HG02840 (cell line): ENCODE data around the gene C19orf47.

Source experiments
- ATAC-seq: cut with Tn5 transposase; IDR thresholded peaks from one replicate; pipeline ENCODE4 v1.9.1; 2021; ENCODE audit warnings: mild to moderate bottlenecking, moderate library complexity, moderate number of reproducible peaks; ENCODE audit not compliant: unreplicated experiment, low FRiP score

Gene C19orf47

GRCh38 chr19:40285353-40286234 lies 62.6 kb downstream of the C19orf47 start:
- ATAC-seq, result peak; percentile 85

GRCh38 chr19:40284501-40285352 lies 63.5 kb downstream of the C19orf47 start, which contains the start of gene AKT2:
AKT2 (minus strand) TSS chr19:40285345; CDS start chr19:40265267, 20,078 bp downstream.
- ATAC-seq, result peak; percentile 29

- ATAC-seq, result no peak
These were observed 64.0 kb downstream of the C19orf47 start for GRCh38 chr19:40284251-40284500.

DNA sequence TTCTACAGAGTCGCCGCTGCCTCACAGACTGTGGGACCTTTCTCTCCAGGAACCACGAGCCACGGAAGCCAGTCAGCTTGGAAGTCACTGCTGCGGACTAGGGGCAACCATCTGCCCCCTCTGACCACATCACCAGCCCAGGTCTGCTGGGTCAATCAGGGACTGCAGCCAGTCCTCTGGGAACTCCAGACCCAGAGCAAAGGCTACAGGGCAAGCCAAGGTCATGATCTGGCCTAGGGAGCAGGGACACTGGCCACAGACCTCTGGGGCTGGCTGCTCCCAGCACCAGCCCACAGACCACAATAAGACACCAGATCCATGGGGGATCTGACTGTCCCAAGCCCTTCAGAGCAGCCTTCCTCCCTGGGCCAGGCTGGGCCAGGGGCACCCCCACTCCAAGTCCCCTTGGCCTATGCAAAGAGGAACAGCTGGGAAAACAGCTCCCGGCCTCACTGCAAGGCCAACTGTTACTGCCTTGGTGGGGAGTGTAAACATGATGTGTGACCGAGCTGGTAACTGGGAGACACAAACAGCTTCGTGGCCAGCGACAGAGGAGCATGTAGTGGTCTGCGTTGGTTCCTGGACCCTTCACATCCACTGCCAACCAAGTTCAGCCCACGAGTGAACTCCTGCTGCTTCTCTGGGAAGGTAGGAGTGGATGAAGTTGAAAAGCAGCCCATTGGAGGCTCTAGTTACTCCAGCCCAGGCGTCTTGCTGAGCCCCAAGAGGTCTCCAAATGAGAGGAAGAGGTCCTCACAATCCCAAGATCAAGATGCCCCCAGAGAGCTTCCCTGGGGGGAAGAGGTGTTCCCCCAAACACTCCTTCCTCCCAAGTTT lies 64.6 kb downstream of the C19orf47 start:
- no peak for ATAC-seq

GRCh38 chr19:40282920-40283319 lies 65.3 kb downstream of the C19orf47 start:
- ATAC-seq, result no peak

DNA sequence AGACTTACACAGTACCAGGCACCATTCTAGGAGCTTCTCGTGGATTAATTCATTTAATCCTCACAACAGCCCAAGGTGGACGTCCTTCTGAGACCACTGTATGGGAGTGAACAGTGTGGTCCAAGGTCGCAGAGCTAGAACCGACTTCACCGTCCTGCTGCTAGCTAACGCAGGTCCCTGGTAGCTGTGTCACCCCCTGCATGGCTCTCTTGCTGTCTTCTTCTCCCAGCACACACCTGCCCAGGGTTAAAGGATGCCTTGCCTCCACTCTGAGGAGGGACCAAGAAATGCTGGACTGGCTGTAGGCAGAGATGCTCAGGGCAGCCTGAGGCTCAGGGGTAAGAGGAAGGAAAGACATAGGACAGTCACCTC lies 66.0 kb downstream of the C19orf47 start:
- no peak for ATAC-seq

DNA sequence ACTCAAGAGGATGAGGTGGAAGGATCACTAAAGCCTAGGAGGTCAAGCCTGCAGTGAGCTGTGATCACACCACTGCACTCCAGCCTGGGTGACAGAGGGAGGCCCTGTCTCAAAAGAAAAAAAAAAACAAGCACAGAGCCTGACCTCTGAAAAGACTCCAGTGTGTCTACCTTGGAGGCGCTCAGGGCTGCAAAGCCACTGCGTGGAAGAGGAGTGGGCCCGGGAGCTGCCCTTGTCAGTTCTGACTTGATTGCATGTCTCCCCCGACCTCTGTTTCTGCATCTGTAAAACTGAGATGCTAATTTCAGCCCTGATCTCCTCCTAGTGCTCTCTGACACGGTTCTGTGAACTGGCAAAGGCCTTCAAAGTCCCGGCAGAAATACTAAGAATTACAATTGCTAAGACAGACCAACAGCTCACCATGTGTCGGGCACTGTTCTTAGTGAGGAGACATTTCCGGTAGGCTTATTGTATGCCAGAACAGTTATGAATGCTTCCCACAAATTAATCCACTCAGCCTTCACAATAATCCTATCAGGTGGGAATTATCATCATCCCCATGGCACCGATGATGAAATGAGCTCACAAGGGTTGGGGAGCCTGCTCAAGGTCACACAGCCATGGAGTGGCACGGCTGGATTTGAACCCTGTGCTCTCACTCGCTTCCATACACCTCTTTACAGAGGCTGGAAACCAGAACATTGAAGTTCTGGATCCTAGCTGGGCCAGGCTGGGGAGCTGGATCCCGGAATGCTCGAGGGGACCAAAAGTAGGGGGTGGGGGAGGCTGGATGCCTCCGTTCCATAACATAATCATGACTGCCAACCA lies 66.6 kb downstream of the C19orf47 start:
- ATAC-seq, result no peak

GRCh38 chr19:40280608-40281221 lies 67.5 kb downstream of the C19orf47 start:
- ATAC-seq, result no peak

DNA sequence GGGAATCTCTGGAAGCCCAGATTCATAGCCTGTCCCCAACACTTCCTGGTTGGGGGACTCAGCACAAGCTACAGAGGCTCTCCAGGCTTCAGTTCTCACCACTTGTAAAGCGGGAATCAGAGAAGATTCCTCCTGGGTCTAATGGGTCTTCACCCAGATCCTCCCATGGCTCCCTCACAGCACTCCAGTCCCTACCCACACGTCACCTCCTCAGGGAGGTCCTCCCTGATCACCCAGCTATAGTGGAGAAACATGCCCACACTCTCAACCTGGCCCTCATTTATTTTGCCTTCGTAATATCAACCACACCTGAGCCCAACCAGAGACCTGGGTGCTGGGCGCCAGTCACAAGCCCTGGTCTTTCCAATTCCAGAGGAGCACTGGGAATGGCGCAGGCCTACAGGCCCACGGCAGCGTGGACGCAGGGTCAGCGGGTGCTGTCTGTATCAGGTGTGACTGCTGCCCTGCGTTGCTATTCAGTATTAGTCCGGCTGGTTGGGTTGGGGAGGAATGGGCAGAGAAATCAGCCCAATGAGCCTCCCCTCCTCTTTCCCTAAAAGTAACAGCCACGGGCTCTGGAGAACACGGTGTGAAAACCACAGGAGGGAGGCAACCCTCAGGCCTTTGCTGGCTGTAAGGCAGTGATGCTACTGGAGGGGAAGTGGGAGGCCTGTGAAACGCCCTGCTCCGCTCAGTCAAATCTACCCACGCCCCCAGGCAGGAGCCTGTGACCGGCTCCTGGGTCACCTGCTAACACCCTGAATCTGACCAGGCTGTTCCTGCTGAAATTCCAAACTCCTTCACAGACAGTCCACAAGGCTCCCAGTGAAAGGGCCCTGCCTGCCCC lies 68.2 kb downstream of the C19orf47 start:
- no peak for ATAC-seq

DNA sequence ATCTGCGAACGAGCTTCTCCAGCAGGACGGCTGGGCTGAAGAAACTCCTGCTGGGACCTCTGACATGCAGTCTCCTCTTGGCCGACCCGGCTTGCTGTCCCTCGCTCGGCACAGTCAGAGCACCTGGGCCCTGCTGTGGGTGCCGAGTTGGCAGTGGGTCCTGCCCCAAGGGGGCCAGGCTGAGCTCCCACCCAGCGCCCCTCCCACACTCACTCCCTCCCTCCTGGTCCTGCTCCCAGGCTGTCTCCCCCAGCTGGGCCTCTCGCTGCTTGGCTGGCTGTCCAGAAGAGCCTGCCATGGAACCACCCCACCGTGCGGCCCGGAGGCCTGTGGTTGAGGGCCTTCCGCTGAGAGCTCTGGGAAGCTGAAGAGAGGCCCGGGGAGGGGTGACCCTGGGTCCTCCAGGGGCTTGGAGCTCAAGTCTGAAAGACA lies 69.1 kb downstream of the C19orf47 start:
- no peak for ATAC-seq

DNA sequence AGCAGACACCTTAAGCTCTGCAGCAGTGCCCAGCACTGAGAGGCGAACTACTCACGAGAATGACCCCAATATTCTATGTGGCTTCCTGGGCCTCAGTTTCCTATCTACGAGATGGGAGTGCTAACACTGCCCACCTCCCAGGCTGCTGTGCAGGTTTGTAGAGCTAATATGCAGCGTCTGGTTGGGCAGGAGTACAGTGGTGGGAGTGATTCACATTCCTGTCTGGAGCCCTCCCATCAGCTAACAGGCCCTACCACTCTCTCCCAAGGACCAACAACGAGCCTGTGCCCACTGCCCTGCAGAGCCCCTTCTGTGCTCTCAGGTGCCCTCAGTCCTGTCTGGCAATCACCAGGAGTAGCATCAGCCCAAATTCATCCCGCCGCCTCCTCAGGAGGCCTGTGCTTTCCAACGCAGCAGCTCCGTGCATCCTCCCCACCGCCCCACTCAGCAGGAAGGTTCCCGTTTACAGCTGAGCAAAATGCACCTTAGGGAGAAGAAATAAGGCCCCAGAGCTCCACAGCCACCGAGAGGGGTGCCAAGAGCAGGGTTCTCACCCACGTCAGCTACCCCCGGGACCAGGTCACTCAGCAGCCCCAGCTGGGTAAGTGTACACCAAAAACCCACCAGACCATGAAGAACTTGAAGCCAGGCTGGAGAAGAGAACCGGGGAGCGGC lies 69.7 kb downstream of the C19orf47 start:
- ATAC-seq, result no peak

- no peak for ATAC-seq
These were observed 70.7 kb downstream of the C19orf47 start for GRCh38 chr19:40277356-40278059.

DNA sequence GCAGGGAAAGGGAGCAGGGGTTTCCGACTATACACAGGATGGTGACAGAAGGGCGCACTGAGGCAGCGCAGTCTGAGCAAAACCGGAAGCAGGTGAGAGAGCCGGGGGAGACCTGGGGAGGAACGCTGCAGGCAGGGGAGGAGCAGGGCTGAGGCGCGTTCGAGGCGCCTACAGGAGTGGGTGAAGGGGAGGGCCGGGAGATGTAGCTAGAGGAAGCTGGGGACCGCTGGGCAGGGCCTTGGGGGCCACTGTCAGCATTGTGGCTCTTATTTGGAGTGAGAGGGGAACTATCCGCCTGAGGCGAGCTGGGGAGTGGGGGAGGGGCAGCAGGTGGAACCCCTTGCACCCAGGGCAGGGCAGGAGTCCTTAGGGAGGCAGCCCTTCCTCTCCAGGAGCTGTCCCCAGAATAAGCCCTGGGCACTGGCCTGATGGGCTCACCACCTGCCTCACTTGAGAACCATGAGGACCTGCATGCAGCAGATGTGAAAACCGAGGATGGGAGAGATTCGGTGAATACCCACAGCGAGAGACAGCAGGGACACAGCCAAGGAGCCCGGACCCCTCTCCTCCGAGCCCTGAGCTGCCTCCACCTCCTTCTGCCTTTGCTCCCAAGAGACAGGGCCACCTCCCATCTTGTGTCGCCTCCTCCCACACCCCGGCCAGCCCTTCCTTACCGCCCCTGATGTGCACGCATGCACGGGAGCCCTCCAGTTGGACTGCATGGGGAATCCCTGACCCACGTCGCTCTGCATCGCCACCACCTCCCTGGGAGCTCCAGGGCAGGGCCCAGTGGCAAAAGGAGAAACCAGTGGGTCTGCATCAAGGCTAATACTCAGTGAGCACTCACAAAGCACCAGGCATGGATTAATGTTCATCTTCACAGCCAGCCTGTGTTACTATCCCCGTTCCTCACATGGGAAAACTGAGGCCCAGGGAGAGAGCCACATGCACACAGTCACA lies 73.3 kb downstream of the C19orf47 start:
- no peak for ATAC-seq

DNA sequence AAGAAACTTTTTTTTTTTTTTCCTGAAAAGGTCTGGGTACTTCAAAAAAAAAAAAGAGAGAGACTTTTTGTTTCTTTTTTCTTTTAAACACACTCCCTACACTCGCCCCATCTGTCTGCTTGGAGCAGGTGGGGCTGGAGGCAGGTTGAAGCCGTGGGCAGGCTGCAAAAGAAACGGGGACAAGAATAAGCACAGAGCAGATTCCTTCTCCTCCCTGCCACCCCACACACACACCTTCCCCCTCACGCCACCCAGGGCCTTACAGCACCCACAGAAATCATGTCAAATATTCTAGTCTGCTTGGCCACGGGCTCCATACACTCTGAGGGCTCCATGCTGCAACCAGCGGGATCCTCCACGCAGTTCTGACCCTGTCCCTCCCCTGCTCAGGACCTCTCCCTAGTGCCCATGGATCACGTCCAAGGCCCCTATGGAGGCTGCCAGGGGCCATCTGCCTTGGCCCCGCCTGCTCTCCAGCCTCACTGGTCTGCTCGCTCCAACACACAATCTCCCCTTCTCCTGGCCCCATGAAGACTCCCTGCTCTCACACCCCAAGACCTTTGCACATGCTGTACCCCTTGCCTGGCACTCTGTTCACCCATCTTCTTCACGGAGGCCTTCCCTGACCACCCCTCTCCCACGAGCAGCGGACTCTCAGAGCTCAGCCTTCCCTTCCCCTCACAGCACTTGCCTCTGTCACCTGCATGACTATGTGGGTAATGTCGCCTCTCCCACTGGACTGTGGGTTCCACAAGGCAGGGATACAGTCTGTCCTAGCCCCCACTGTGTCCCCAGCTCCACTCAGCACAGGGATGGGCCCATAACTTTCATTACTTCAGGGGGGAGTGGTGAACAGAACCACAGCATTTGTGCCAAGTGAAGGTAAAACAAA lies 74.5 kb downstream of the C19orf47 start:
- no peak for ATAC-seq

GRCh38 chr19:40272261-40272660 lies 75.9 kb downstream of the C19orf47 start:
- ATAC-seq, result no peak
